SK-N-SH (cell line): ENCODE measurements around the gene PDILT. TPM values are rescaled to one million over a fixed set of nuclear protein-coding genes. Genes with fewer than 3 reads are reported as not detected.

Experiments used
- CTCF ChIA-PET: fragments of 300-600, 350-600 bp; formaldehyde crosslinking; extraction: SDS; loops from one replicate; lab custom pipeline; 2021; lab: Yijun Ruan, JAX
- POLR2A ChIA-PET: fragments of 350-600 bp; sonication (Branson Sonifier 250); formaldehyde crosslinking; extraction: SDS; loops from one replicate; lab custom pipeline; 2020; ENCODE audit warnings: antibody characterized with exemption, inconsistent platforms; lab: Yijun Ruan, JAX
- DNase-seq: peaks from one replicate; pipeline ENCODE4 v3.0.0; 2012
- H2AFZ ChIP-seq: fragments of 200-600 bp; sonication (generic); 2 replicates; pipeline ENCODE4 v1.8.1; 2016; ENCODE audit warnings: antibody characterized with exemption, mild to moderate bottlenecking, low read depth
- H3F3A ChIP-seq: fragments of 200-600 bp; sonication (generic); replicated peaks from 2 replicates; pipeline ENCODE3; 2016; ENCODE audit warnings: antibody characterized with exemption, mild to moderate bottlenecking; ENCODE audit not compliant: insufficient read depth
- H3K27ac ChIP-seq, 2 experiments: fragments of 200-500 bp in 1 of 2; fragments of 200-600 bp in 1 of 2; sonication (Bioruptor generic) in 1 of 2; sonication (generic), shearing (Covaris generic) in 1 of 2; 2 replicates each; pipeline versions ENCODE4 v1.5.1 to v1.6.1; 2014 to 2016; ENCODE audit warnings: low read depth in 2 of 2, inconsistent platforms in 1 of 2, low read length in 1 of 2, mild to moderate bottlenecking in 1 of 2, mixed read lengths in 1 of 2
- H3K27me3 ChIP-seq: fragments of 200-600 bp; sonication (generic), shearing (Covaris generic); 2 replicates; pipeline ENCODE4 v1.6.1; 2016; ENCODE audit warnings: mixed run types; ENCODE audit not compliant: insufficient read depth
- H3K36me3 ChIP-seq, 2 experiments: fragments of 200-500 bp in 1 of 2; fragments of 200-600 bp in 1 of 2; sonication (Bioruptor generic) in 1 of 2; sonication (generic) in 1 of 2; replicated peaks in 1 of 2; 2 replicates each; pipeline versions ENCODE3 to v1.5.1; 2014 to 2016; ENCODE audit warnings: low read length in 1 of 2, mild to moderate bottlenecking in 1 of 2; ENCODE audit not compliant: insufficient read depth in 2 of 2, control insufficient read depth in 1 of 2
- H3K4me1 ChIP-seq, 2 experiments: fragments of 200-500 bp in 1 of 2; fragments of 200-600 bp in 1 of 2; sonication (Bioruptor generic) in 1 of 2; sonication (generic), shearing (Covaris generic) in 1 of 2; 2 replicates each; pipeline versions ENCODE4 v1.5.1 to v1.6.1; 2014 to 2016; ENCODE audit warnings: low read depth in 1 of 2, low read length in 1 of 2, mixed run types in 1 of 2; ENCODE audit not compliant: insufficient read depth in 2 of 2, control insufficient read depth in 1 of 2
- H3K4me2 ChIP-seq: fragments of 200-600 bp; sonication (generic), shearing (Covaris generic); 2 replicates; pipeline ENCODE4 v1.6.1; 2017; ENCODE audit warnings: mixed run types
- H3K4me3 ChIP-seq, 2 experiments: fragments of 200-500 bp in 1 of 2; fragments of 200-600 bp in 1 of 2; sonication (Bioruptor generic) in 1 of 2; sonication (generic), shearing (Covaris generic) in 1 of 2; 2 replicates each; pipeline versions ENCODE4 v1.5.1 to v1.8.1; 2014 to 2016; ENCODE audit warnings: low read depth in 2 of 2, inconsistent platforms in 1 of 2, low read length in 1 of 2, mild to moderate bottlenecking in 1 of 2, mixed read lengths in 1 of 2, moderate library complexity in 1 of 2
- H3K79me2 ChIP-seq: fragments of 200-600 bp; sonication (generic); 2 replicates; pipeline ENCODE4 v1.8.1; 2017; ENCODE audit warnings: mild to moderate bottlenecking; ENCODE audit not compliant: insufficient read depth
- H3K9ac ChIP-seq: fragments of 200-600 bp; sonication (generic); 2 replicates; pipeline ENCODE4 v1.6.1; 2017; ENCODE audit warnings: mixed run types
- H3K9me2 ChIP-seq: fragments of 200-600 bp; sonication (generic); 2 replicates; pipeline ENCODE4 v1.6.1; 2017; ENCODE audit warnings: mixed run types
- H3K9me3 ChIP-seq: fragments of 200-600 bp; sonication (generic); 2 replicates; pipeline ENCODE4 v1.6.1; 2017; ENCODE audit warnings: mixed run types, mild to moderate bottlenecking, moderate library complexity
- H4K20me1 ChIP-seq: fragments of 200-600 bp; sonication (generic); 2 replicates; pipeline ENCODE4 v1.6.1; 2017; ENCODE audit warnings: mild to moderate bottlenecking, mixed run types; ENCODE audit not compliant: insufficient read depth
- GATA2 ChIP-seq: sonication (generic); formaldehyde crosslinking; IDR thresholded peaks from 2 replicates; pipeline ENCODE4 v1.5.0; 2020; ENCODE audit warnings: mild to moderate bottlenecking, missing genetic modification reagents
- JUND ChIP-seq: IDR thresholded peaks from 2 replicates; pipeline ENCODE4 v1.4.0; 2012
- NFIC ChIP-seq: IDR thresholded peaks from 2 replicates; pipeline ENCODE4 v1.4.0; 2012; ENCODE audit warnings: borderline replicate concordance
- NRF1 ChIP-seq: IDR thresholded peaks from 2 replicates; pipeline ENCODE4 v1.6.1; 2012; ENCODE audit warnings: low read depth, mild to moderate bottlenecking, low read length
- SIN3A ChIP-seq: IDR thresholded peaks from 2 replicates; pipeline ENCODE4 v1.6.1; 2012; ENCODE audit warnings: low read depth, mild to moderate bottlenecking, low read length, moderate library complexity, borderline replicate concordance
- SMC3 ChIP-seq: IDR thresholded peaks from 2 replicates; pipeline ENCODE4 v1.6.1; 2012; ENCODE audit warnings: low read depth, low read length, improper control_type of control experiment
- YY1 ChIP-seq: IDR thresholded peaks from 2 replicates; pipeline ENCODE4 v1.4.0; 2012; ENCODE audit warnings: low read depth, mild to moderate bottlenecking
- WGBS: methylation state at CpG from one replicate; pipeline ENCODE4 v1.1.6; 2017; ENCODE audit warnings: low lambda C conversion rate; 5-methylcytosine and 5-hydroxymethylcytosine counted together
- polyA plus RNA-seq, 3 experiments: library from polyadenylated mRNA; depleted of rRNA; stranded (reverse); fragments of >200 nt; gene quantifications; 2 replicates each; pipeline ENCODE4 v1.2.3, GENCODE V29; 2012
- TF ChIP-seq, protein P1 (sequence below): IDR thresholded peaks from 2 replicates; pipeline ENCODE4 v1.4.0; 2012; ENCODE audit warnings: low read depth
- TF ChIP-seq, protein P2 (sequence below): fragments of 150-350 bp; IDR thresholded peaks from 2 replicates; pipeline ENCODE4 v1.6.1; 2017; ENCODE audit warnings: antibody characterized with exemption, low read length, low read depth, borderline replicate concordance
- TF ChIP-seq, protein P3 (sequence below): IDR thresholded peaks from 2 replicates; pipeline ENCODE4 v1.6.1; 2012; ENCODE audit warnings: mild to moderate bottlenecking, low read depth, low read length, moderate library complexity

PDILT gene
- polyA plus RNA-seq, 1 of the 3 experiments (the other 2 are of a cell fraction) = not detected

GRCh38 chr16:20310421-20311395, 93.8 kb downstream of the PDILT start:
- Histone ChIP-seq H3K4me3 (no peak overlapping the region), H2AFZ (no peak overlapping the region), H3F3A (no peaks in the 10 kb centered on the region), H3K9me2 (no peaks in the 10 kb centered on the region), H3K9ac (no peak overlapping the region), H4K20me1 (no peaks in the 10 kb centered on the region), H3K4me2 (no peak overlapping the region), H3K9me3 (no peaks in the 10 kb centered on the region), H3K4me1 (no peaks in the 10 kb centered on the region), H3K27ac (no peak overlapping the region), H3K27me3 (no peaks in the 10 kb centered on the region), H3K36me3 (no peaks in the 10 kb centered on the region), H3K79me2 (no peaks in the 10 kb centered on the region)
- ChIA-PET POLR2A (no interaction called here), CTCF (interaction anchor here (2.3 to 6.1 kb wide), 3 partner anchors 10 to 404 kb away, joined by 16 to 47 read pairs (median 32); no protein-coding TSS in a partner anchor)
- TF ChIP-seq SIN3A = no peak
- 20% methylated on average over 11 of the region's 11 CpGs for WGBS
- no peak for DNase-seq

DNA sequence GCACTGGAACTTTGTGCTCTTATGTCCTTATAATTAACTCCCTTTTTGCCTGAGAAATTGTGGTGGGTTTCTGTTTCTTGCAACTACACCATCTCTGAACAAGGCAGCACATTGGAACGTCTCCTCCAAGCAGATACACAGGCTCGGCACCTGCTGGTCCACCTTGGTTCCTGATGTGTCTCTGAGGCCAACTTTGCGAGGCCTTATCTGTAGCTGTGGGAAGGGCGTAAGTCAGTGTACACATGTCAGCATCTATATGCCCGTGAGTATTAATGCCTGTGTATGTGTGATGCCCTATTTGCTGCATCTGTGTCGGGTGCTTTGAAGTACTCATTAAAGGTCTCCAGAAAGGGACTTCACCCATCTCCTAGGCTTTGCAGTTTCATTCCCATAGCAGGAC, 94.8 kb downstream of the PDILT start:
- H4K20me1 ChIP-seq = no peaks in the 10 kb centered on the region
- no peak overlapping the region for H3K9ac ChIP-seq
- no peaks in the 10 kb centered on the region for H3K9me2 ChIP-seq
- no peaks in the 10 kb centered on the region for H3F3A ChIP-seq
- TF ChIP-seq SMC3 (no peak), NRF1 (no peak), NFIC (no peak), GATA2 (CRISPR knock-in tag) (no peak), JUND (no peak), YY1 (no peak)
- TF ChIP-seq, protein P1, sequence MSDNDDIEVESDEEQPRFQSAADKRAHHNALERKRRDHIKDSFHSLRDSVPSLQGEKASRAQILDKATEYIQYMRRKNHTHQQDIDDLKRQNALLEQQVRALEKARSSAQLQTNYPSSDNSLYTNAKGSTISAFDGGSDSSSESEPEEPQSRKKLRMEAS = no peak
- TF ChIP-seq, protein P2, sequence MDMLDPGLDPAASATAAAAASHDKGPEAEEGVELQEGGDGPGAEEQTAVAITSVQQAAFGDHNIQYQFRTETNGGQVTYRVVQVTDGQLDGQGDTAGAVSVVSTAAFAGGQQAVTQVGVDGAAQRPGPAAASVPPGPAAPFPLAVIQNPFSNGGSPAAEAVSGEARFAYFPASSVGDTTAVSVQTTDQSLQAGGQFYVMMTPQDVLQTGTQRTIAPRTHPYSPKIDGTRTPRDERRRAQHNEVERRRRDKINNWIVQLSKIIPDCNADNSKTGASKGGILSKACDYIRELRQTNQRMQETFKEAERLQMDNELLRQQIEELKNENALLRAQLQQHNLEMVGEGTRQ = no peak
- TF ChIP-seq, protein P3, sequence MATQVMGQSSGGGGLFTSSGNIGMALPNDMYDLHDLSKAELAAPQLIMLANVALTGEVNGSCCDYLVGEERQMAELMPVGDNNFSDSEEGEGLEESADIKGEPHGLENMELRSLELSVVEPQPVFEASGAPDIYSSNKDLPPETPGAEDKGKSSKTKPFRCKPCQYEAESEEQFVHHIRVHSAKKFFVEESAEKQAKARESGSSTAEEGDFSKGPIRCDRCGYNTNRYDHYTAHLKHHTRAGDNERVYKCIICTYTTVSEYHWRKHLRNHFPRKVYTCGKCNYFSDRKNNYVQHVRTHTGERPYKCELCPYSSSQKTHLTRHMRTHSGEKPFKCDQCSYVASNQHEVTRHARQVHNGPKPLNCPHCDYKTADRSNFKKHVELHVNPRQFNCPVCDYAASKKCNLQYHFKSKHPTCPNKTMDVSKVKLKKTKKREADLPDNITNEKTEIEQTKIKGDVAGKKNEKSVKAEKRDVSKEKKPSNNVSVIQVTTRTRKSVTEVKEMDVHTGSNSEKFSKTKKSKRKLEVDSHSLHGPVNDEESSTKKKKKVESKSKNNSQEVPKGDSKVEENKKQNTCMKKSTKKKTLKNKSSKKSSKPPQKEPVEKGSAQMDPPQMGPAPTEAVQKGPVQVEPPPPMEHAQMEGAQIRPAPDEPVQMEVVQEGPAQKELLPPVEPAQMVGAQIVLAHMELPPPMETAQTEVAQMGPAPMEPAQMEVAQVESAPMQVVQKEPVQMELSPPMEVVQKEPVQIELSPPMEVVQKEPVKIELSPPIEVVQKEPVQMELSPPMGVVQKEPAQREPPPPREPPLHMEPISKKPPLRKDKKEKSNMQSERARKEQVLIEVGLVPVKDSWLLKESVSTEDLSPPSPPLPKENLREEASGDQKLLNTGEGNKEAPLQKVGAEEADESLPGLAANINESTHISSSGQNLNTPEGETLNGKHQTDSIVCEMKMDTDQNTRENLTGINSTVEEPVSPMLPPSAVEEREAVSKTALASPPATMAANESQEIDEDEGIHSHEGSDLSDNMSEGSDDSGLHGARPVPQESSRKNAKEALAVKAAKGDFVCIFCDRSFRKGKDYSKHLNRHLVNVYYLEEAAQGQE = no peak
- no peaks in the 10 kb centered on the region for H3K27me3 ChIP-seq
- H3K79me2 ChIP-seq = no peaks in the 10 kb centered on the region
- no peaks in the 10 kb centered on the region for H3K36me3 ChIP-seq
- POLR2A ChIA-PET = no interaction called here
- no peak overlapping the region for H3K4me3 ChIP-seq
- H2AFZ ChIP-seq = no peak overlapping the region
- H3K27ac ChIP-seq = no peak overlapping the region
- H3K9me3 ChIP-seq = no peaks in the 10 kb centered on the region
- H3K4me1 ChIP-seq = no peaks in the 10 kb centered on the region
- 27% methylated on average over 6 of the region's 6 CpGs for WGBS
- no peak overlapping the region for H3K4me2 ChIP-seq
- no peak for DNase-seq
- CTCF ChIA-PET = interaction anchor here (0.7 to 6.1 kb wide), 3 partner anchors 9 to 409 kb away, joined by 3 to 47 read pairs (median 16); no protein-coding TSS in a partner anchor

Other genes starting within 250 kb of the PDILT start
- gene GP2, start 77.2 kb downstream of the PDILT start, polyA plus RNA-seq (2012; rRNA removed) = not detected in 2 replicates
- not detected in 2 replicates for gene UMOD, start 52.0 kb downstream of the PDILT start, polyA plus RNA-seq (2012; rRNA removed)
- gene ACSM5, start 4.8 kb upstream of the PDILT start, polyA plus RNA-seq (2012; rRNA removed) = not detected in 2 replicates
- gene ACSM2A, start 46.8 kb upstream of the PDILT start, polyA plus RNA-seq (2012; rRNA removed) = not detected in 2 replicates
- not detected in 2 replicates for gene ACSM2B, start 171.6 kb upstream of the PDILT start, polyA plus RNA-seq (2012; rRNA removed)